Smooth muscle cell (in vitro differentiated cells): Measurements from ENCODE around the gene MACROD2. TPM values are rescaled to one million over a fixed set of nuclear protein-coding genes. Genes with fewer than 3 reads are reported as not detected.
"Not testable (repeated sequence)": the region's sequence is repeated elsewhere in the genome, so short reads cannot be mapped to it uniquely, and the experiment has no call there.

ENCODE experiments used
- DNase-seq: peaks from one replicate; lab custom pipeline; 2025; ENCODE audit not compliant: unreplicated experiment; lab: John Stamatoyannopoulos, UW
- H2AFZ ChIP-seq: fragments of 200-600 bp; sonication (generic); 2 replicates; pipeline ENCODE4 v1.6.0; 2016; ENCODE audit warnings: antibody characterized with exemption, low read depth, mild to moderate bottlenecking
- H3F3A ChIP-seq: fragments of 200-600 bp; sonication (generic); 2 replicates; pipeline ENCODE4 v1.6.0; 2017; ENCODE audit warnings: antibody characterized with exemption, low read depth
- H3K27ac ChIP-seq: fragments of 200-600 bp; sonication (generic); 2 replicates; pipeline ENCODE4 v1.5.1; 2016; ENCODE audit warnings: low read depth, mild to moderate bottlenecking
- H3K27me3 ChIP-seq: fragments of 200-600 bp; sonication (generic); 2 replicates; pipeline ENCODE4 v1.6.1; 2016; ENCODE audit warnings: low read depth, mild to moderate bottlenecking
- H3K36me3 ChIP-seq: fragments of 200-600 bp; sonication (generic); 2 replicates; pipeline ENCODE4 v1.5.1; 2016; ENCODE audit warnings: low read depth
- H3K4me1 ChIP-seq: fragments of 200-600 bp; sonication (generic); 2 replicates; pipeline ENCODE4 v1.5.1; 2016; ENCODE audit warnings: low read depth
- H3K4me2 ChIP-seq: fragments of 200-600 bp; sonication (generic); 2 replicates; pipeline ENCODE4 v1.6.0; 2016; ENCODE audit warnings: mild to moderate bottlenecking
- H3K4me3 ChIP-seq: fragments of 200-600 bp; sonication (generic); 2 replicates; pipeline ENCODE4 v1.5.1; 2016; ENCODE audit warnings: mild to moderate bottlenecking
- H3K79me2 ChIP-seq: fragments of 200-600 bp; sonication (generic); 2 replicates; pipeline ENCODE4 v1.6.0; 2016; ENCODE audit warnings: low read depth, mild to moderate bottlenecking
- H3K9ac ChIP-seq: fragments of 200-600 bp; sonication (generic); 2 replicates; pipeline ENCODE4 v1.6.0; 2016; ENCODE audit warnings: low read depth
- H3K9me3 ChIP-seq: fragments of 200-600 bp; sonication (generic); replicated peaks from 2 replicates; pipeline ENCODE4 v1.5.1; 2016; ENCODE audit warnings: low read depth
- H4K20me1 ChIP-seq: fragments of 200-600 bp; sonication (generic); 2 replicates; pipeline ENCODE4 v1.6.0; 2016; ENCODE audit warnings: low read depth
- CTCF ChIP-seq: fragments of 200-600 bp; sonication (generic); IDR thresholded peaks from 2 replicates; pipeline ENCODE4 v1.5.1; 2017; ENCODE audit warnings: borderline replicate concordance, mild to moderate bottlenecking, antibody characterized with exemption; ENCODE audit not compliant: insufficient read depth, poor library complexity, severe bottlenecking
- WGBS: methylation state at CpG from one replicate; pipeline ENCODE4 v1.1.7; 2016; ENCODE audit warnings: low lambda C conversion rate; 5-methylcytosine and 5-hydroxymethylcytosine counted together
- polyA plus RNA-seq: library from polyadenylated mRNA; unstranded; fragments of >200 nt; fragmentation: Nextera tagmentation; extraction: Ambion mirVana; gene quantifications from 2 replicates; pipeline ENCODE4 v1.2.1, GENCODE V29; 2016
- total RNA-seq: library from RNA; depleted of rRNA; stranded (reverse); fragments of >200 nt; gene quantifications from 2 replicates; pipeline ENCODE4 v1.2.3, GENCODE V29; 2014

MACROD2 gene
- total and polyA plus RNA-seq, 2 experiments from 2014 or later: 0.04 to 0.32 TPM

GRCh38 chr20:14924433-14924832 is 929.1 kb downstream of the MACROD2 start:
- Histone ChIP-seq H2AFZ (no peak overlapping the region), H3K9me3 (no peaks in the 10 kb centered on the region), H3K27me3 (no peaks in the 10 kb centered on the region), H3K9ac (no peak overlapping the region), H3F3A (peaks cover 9% of the 10 kb centered on the region), H3K79me2 (no peaks in the 10 kb centered on the region), H3K36me3 (no peaks in the 10 kb centered on the region), H3K4me2 (no peak overlapping the region), H3K4me1 (peaks cover 21% of the 10 kb centered on the region), H3K4me3 (no peak overlapping the region), H3K27ac (no peak overlapping the region), H4K20me1 (no peaks in the 10 kb centered on the region)
- no peak for TF ChIP-seq CTCF
- WGBS: 68% methylated on average over 1 of the region's 1 CpG
- DNase-seq: no peak

- H3K4me2 ChIP-seq: no peak overlapping the region
- H3K27ac ChIP-seq: no peak overlapping the region
- TF ChIP-seq CTCF: no peak
- H3K36me3 ChIP-seq: no peaks in the 10 kb centered on the region
- no peak overlapping the region for H2AFZ ChIP-seq
- no peak overlapping the region for H3K4me3 ChIP-seq
- no peaks in the 10 kb centered on the region for H3K27me3 ChIP-seq
- peaks cover 5% of the 10 kb centered on the region for H3F3A ChIP-seq
- no peak for DNase-seq
- 96% methylated on average over 1 of the region's 1 CpG for WGBS
- no peaks in the 10 kb centered on the region for H3K9me3 ChIP-seq
- H4K20me1 ChIP-seq: no peaks in the 10 kb centered on the region
- no peaks in the 10 kb centered on the region for H3K79me2 ChIP-seq
- H3K9ac ChIP-seq: no peak overlapping the region
- H3K4me1 ChIP-seq: peaks cover 12% of the 10 kb centered on the region
Observed at GRCh38 chr20:14925300-14925699, 930.0 kb downstream of the MACROD2 start.

- not testable (repeated sequence) for H3K9me3 ChIP-seq, H3K27ac ChIP-seq, H3K4me1 ChIP-seq, H3K4me3 ChIP-seq, H4K20me1 ChIP-seq, H3K36me3 ChIP-seq, H3K27me3 ChIP-seq, H3K9ac ChIP-seq, H3K4me2 ChIP-seq, H3K79me2 ChIP-seq, H2AFZ ChIP-seq, H3F3A ChIP-seq, DNase-seq
- 85% methylated on average over 2 of the region's 2 CpGs for WGBS
Observed at GRCh38 chr20:14926436-14926835, 931.1 kb downstream of the MACROD2 start.

- no peak for DNase-seq
- H3K4me1 ChIP-seq: peaks cover 3% of the 10 kb centered on the region
- H3K27me3 ChIP-seq: no peaks in the 10 kb centered on the region
- no peak overlapping the region for H3K9ac ChIP-seq
- no peaks in the 10 kb centered on the region for H3K36me3 ChIP-seq
- no peak overlapping the region for H3K4me2 ChIP-seq
- H4K20me1 ChIP-seq: no peaks in the 10 kb centered on the region
- peaks cover 5% of the 10 kb centered on the region for H3F3A ChIP-seq
- no peak overlapping the region for H3K4me3 ChIP-seq
- no peaks in the 10 kb centered on the region for H3K9me3 ChIP-seq
- no peaks in the 10 kb centered on the region for H3K79me2 ChIP-seq
- H2AFZ ChIP-seq: no peak overlapping the region
- no peak for TF ChIP-seq CTCF
- no peak overlapping the region for H3K27ac ChIP-seq
- 55% methylated on average over 3 of the region's 3 CpGs for WGBS
Observed at GRCh38 chr20:14928083-14928482, 932.8 kb downstream of the MACROD2 start.
